Measurements from ENCODE around the gene DNAJC17.

Gene DNAJC17

GRCh38 chr15:40722354-40722753 lies 84.9 kb downstream of the DNAJC17 start:
- H3K9me3 Mint-ChIP-seq (ENCODE audit: low read depth) = no peaks in the 10 kb centered on the region
- H3K4me3 Mint-ChIP-seq = no peak overlapping the region
- no peaks in the 10 kb centered on the region for H3K27me3 Mint-ChIP-seq
- peaks cover 2% of the 10 kb centered on the region for H3K36me3 Mint-ChIP-seq
- H3K4me1 Mint-ChIP-seq (ENCODE audit: low read depth) = peaks cover 9% of the 10 kb centered on the region
- no peak overlapping the region for H3K27ac Mint-ChIP-seq

- H3K27me3 Mint-ChIP-seq = no peaks in the 10 kb centered on the region
- no peak overlapping the region for H3K27ac Mint-ChIP-seq
- H3K36me3 Mint-ChIP-seq = peaks cover 2% of the 10 kb centered on the region
- no peak overlapping the region for H3K4me3 Mint-ChIP-seq
- no peaks in the 10 kb centered on the region for H3K9me3 Mint-ChIP-seq (ENCODE audit: low read depth)
- H3K4me1 Mint-ChIP-seq (ENCODE audit: low read depth) = peaks cover 9% of the 10 kb centered on the region
Measured at GRCh38 chr15:40721701-40722100, 85.6 kb downstream of the DNAJC17 start.

- Mint-ChIP-seq H3K4me3 (no peak overlapping the region), H3K27me3 (no peaks in the 10 kb centered on the region), H3K4me1 (ENCODE audit: low read depth) (no peaks in the 10 kb centered on the region), H3K36me3 (peaks cover 2% of the 10 kb centered on the region), H3K9me3 (ENCODE audit: low read depth) (no peaks in the 10 kb centered on the region), H3K27ac (no peak overlapping the region)
Measured at GRCh38 chr15:40716165-40716564, 91.1 kb downstream of the DNAJC17 start.

Data from activated naive CD8-positive, alpha-beta T cell (primary cell).